PC-3 (cell line): ENCODE data around the gene CFL1. TPM values are rescaled to one million over a fixed set of nuclear protein-coding genes. Genes with fewer than 3 reads are reported as not detected.

Experiments
- ATAC-seq: fragments of 200-7000 bp; cut with Tn5 transposase; 2 replicates; pipeline ENCODE4 v1.9.1; 2020; ENCODE audit warnings: mild to moderate bottlenecking, moderate library complexity
- BruUV-seq: library from RNA; stranded (reverse); fragments of 400-500 nt; replicated peaks from 2 replicates; lab custom pipeline; 2021; lab: Mats Ljungman, UMichigan
- CTCF ChIA-PET: fragments of 300-600 bp; sonication (Branson Sonifier 250); formaldehyde crosslinking; loops from one replicate; lab custom pipeline; 2022; ENCODE audit warnings: antibody characterized with exemption; lab: Charles Lee
- POLR2A ChIA-PET: fragments of 300-600 bp; sonication (Branson Sonifier 250); formaldehyde crosslinking; loops from one replicate; lab custom pipeline; 2022; ENCODE audit warnings: antibody characterized with exemption; ENCODE audit not compliant: unreplicated experiment; lab: Charles Lee
- DNase-seq: peaks from one replicate; pipeline ENCODE4 v3.0.0-alpha.2; 2015
- H2AFZ ChIP-seq: fragments of 300-600 bp; sonication (generic); 2 replicates; pipeline ENCODE4 v1.6.0; 2016; ENCODE audit warnings: antibody characterized with exemption, low read length
- H3F3A ChIP-seq: fragments of 300-600 bp; sonication (generic); one replicate; pipeline ENCODE4 v1.6.0; 2017; ENCODE audit warnings: antibody characterized with exemption, low read length, control low read depth, mild to moderate bottlenecking; ENCODE audit not compliant: unreplicated experiment
- H3K27ac ChIP-seq: fragments of 300-600 bp; sonication (generic); 2 replicates; pipeline ENCODE4 v1.5.1; 2016; ENCODE audit warnings: mild to moderate bottlenecking, low read length
- H3K27me3 ChIP-seq: fragments of 300-600 bp; sonication (generic); 2 replicates; pipeline ENCODE4 v1.6.1; 2016; ENCODE audit warnings: low read length, mixed read lengths
- H3K36me3 ChIP-seq: fragments of 300-600 bp; sonication (generic); 2 replicates; pipeline ENCODE4 v1.6.1; 2016; ENCODE audit warnings: low read depth, mixed run types, low read length, mixed read lengths
- H3K4me1 ChIP-seq: fragments of 300-600 bp; sonication (generic); 2 replicates; pipeline ENCODE4 v1.5.1; 2016; ENCODE audit warnings: low read length; ENCODE audit not compliant: insufficient read depth
- H3K4me2 ChIP-seq: fragments of 300-600 bp; sonication (generic); 2 replicates; pipeline ENCODE4 v1.6.0; 2016; ENCODE audit warnings: low read length
- H3K4me3 ChIP-seq: fragments of 300-600 bp; sonication (generic); 2 replicates; pipeline ENCODE4 v1.5.1; 2016; ENCODE audit warnings: mild to moderate bottlenecking, low read length, mixed read lengths
- H3K79me2 ChIP-seq: fragments of 300-600 bp; sonication (generic); 2 replicates; pipeline ENCODE4 v1.6.1; 2017; ENCODE audit warnings: low read length, mixed read lengths
- H3K9ac ChIP-seq: fragments of 300-600 bp; sonication (generic); 2 replicates; pipeline ENCODE4 v1.6.0; 2016; ENCODE audit warnings: mild to moderate bottlenecking, low read length
- H3K9me2 ChIP-seq: fragments of 300-600 bp; sonication (generic); replicated peaks from 2 replicates; pipeline ENCODE4 v1.6.1; 2016; ENCODE audit warnings: mixed run types, low read length, mixed read lengths
- H3K9me3 ChIP-seq: fragments of 300-600 bp; sonication (generic); 2 replicates; pipeline ENCODE4 v1.6.1; 2016; ENCODE audit warnings: low read length, mixed read lengths
- H4K20me1 ChIP-seq: fragments of 300-600 bp; sonication (generic); 2 replicates; pipeline ENCODE4 v1.6.1; 2016; ENCODE audit warnings: low read length, mixed read lengths
- EZH2 ChIP-seq: fragments of 300-600 bp; sonication (generic); IDR thresholded peaks from one replicate; pipeline ENCODE4 v1.6.1; 2017; ENCODE audit warnings: antibody characterized with exemption, mild to moderate bottlenecking, low read length; ENCODE audit not compliant: unreplicated experiment
- EZH2phosphoT487 ChIP-seq: fragments of 300-600 bp; sonication (generic); IDR thresholded peaks from 2 replicates; pipeline ENCODE4 v1.6.1; 2018; ENCODE audit warnings: mild to moderate bottlenecking, antibody characterized with exemption, low read length, borderline replicate concordance
- intact Hi-C: fragments of 100-400 bp; cut with micrococcal nuclease; formaldehyde crosslinking; loops from 2 replicates; pipeline ENCODE4 v1.9.0; 2023
- total RNA-seq: library from RNA; depleted of rRNA; stranded (reverse); fragments of >200 nt; gene quantifications from 2 replicates; pipeline ENCODE4 v1.2.3, GENCODE V29; 2014
- TF ChIP-seq, protein P1 (sequence below): fragments of 300-600 bp; sonication (generic); conservative IDR thresholded peaks from 2 replicates; pipeline ENCODE4 v1.5.1; 2017; ENCODE audit warnings: antibody characterized with exemption, low read depth, mild to moderate bottlenecking, low read length

Gene CFL1
- total RNA-seq, 1 experiment from 2014 or later = 2,710 TPM

DNA sequence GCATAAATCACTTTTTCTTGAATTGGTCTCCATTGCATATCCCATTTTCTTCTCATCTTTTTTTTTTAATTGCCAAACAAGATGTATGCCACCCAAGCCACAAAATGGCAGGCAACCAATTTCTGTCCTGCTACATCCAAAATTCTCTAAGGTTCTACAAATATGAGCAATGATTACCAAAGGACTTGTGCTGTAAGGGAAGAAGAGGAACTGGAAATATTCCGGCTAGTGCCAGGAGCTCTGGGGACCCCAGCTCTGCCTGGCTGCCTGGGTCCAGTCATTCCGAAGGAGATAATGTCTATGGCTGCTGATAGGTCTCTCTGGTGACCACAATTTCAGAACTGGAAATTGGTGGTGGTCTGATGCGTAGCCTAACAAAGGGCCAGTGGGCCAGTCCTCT lies 41.3 kb downstream of the CFL1 start:
- Histone ChIP-seq H3K36me3 (no peaks in the 10 kb centered on the region), H3K4me1 (peaks cover 4% of the 10 kb centered on the region; the same call in 1 of the 2 replicates), H3F3A (no peaks in the 10 kb centered on the region), H3K4me2 (peak overlapping the region; percentile 82; the same call in 1 of the 2 replicates), H3K9me3 (no peaks in the 10 kb centered on the region), H4K20me1 (no peaks in the 10 kb centered on the region), H2AFZ (no peak overlapping the region), H3K4me3 (no peak overlapping the region), H3K9ac (no peak overlapping the region), H3K27ac (no peak overlapping the region), H3K27me3 (no peaks in the 10 kb centered on the region), H3K79me2 (no peaks in the 10 kb centered on the region), H3K9me2 (no peaks in the 10 kb centered on the region)
- ATAC-seq = no peak
- DNase-seq = no peak
- CTCF ChIA-PET = interaction anchor here (0.6 to 3.6 kb wide), 3 partner anchors 37 to 97 kb away, joined by 4 to 44 read pairs (median 5); partner anchors contain the start of gene AP5B1
- no TSS peak for BruUV-seq
- POLR2A ChIA-PET = interaction anchor here (0.5 kb wide), 1 partner anchor 37 kb away, joined by 5 read pairs; no protein-coding TSS in a partner anchor
- intact Hi-C loops = no loop called here
- TF ChIP-seq EZH2phosphoT487 (no peak), EZH2 (no peak)
- TF ChIP-seq, protein P1, sequence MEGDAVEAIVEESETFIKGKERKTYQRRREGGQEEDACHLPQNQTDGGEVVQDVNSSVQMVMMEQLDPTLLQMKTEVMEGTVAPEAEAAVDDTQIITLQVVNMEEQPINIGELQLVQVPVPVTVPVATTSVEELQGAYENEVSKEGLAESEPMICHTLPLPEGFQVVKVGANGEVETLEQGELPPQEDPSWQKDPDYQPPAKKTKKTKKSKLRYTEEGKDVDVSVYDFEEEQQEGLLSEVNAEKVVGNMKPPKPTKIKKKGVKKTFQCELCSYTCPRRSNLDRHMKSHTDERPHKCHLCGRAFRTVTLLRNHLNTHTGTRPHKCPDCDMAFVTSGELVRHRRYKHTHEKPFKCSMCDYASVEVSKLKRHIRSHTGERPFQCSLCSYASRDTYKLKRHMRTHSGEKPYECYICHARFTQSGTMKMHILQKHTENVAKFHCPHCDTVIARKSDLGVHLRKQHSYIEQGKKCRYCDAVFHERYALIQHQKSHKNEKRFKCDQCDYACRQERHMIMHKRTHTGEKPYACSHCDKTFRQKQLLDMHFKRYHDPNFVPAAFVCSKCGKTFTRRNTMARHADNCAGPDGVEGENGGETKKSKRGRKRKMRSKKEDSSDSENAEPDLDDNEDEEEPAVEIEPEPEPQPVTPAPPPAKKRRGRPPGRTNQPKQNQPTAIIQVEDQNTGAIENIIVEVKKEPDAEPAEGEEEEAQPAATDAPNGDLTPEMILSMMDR = no peak

DNA sequence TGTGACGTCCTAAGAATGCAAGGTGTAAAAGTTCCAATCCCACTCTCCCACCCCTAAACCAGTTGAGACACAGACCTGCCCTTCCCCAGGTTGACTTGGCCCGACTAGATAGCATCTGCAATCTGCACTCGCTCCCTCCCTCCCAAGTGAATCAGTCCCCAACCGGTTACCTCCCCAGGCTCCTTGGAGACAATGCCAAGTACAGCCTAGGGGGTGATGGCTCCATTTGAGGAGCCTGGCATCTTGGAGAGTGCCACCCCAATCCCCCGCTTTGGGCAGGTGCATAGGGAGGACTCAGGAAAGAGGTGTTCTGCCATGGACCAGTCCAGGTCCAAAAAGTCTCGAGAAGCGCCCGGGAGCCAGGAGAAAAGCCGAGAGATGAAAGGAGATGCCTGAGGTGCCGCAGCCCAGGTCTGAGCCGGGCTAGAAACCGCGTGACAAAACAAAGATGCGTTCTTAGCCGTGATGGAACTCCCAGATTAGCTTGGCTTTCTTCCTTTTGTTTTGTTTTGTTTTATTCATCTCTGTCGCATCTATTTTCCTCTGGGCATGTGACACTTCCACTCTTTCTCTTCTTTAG lies 42.9 kb downstream of the CFL1 start:
- ChIA-PET POLR2A (no interaction called here), CTCF (no interaction called here)
- H3K4me2 ChIP-seq = no peak overlapping the region
- intact Hi-C loops = no loop called here
- H2AFZ ChIP-seq = no peak overlapping the region
- no peak for ATAC-seq
- no peaks in the 10 kb centered on the region for H3K79me2 ChIP-seq
- H3K27ac ChIP-seq = no peak overlapping the region
- H3K4me1 ChIP-seq = peaks cover 4% of the 10 kb centered on the region; the same call in 1 of the 2 replicates
- H3K9ac ChIP-seq = no peak overlapping the region
- no peak for DNase-seq
- no peaks in the 10 kb centered on the region for H3K27me3 ChIP-seq
- H3F3A ChIP-seq = no peaks in the 10 kb centered on the region
- H4K20me1 ChIP-seq = no peaks in the 10 kb centered on the region
- no peaks in the 10 kb centered on the region for H3K9me3 ChIP-seq
- no peaks in the 10 kb centered on the region for H3K36me3 ChIP-seq
- no peak overlapping the region for H3K4me3 ChIP-seq
- no peaks in the 10 kb centered on the region for H3K9me2 ChIP-seq
- TF ChIP-seq EZH2 = no peak
- TF ChIP-seq EZH2phosphoT487 = no peak
- TF ChIP-seq, protein P1 = no peak
- no TSS peak for BruUV-seq
